ENCODE data around the gene SMIM38.

GRCh38 chr11:69201764-69202370 lies 46.1 kb downstream of the SMIM38 start:
- TF ChIP-seq ZNF24 (IDR thresholded peaks at IDR 0.05) (no peak), EP300 (IDR thresholded peaks at IDR 0.05; ENCODE audit: low read length) (no peak), ZNF644 (tag; IDR thresholded peaks at IDR 0.05; ENCODE audit: low read depth) (no peak), TAF1 (IDR thresholded peaks at IDR 0.05; ENCODE audit: control insufficient read depth, extremely low read depth, insufficient read depth, low read length, severe bottlenecking) (no peak), ETS1 (conservative IDR thresholded peaks at IDR 0.05; ENCODE audit: control insufficient read depth, low read depth, low read length) (no peak), CTCF (IDR thresholded peaks at IDR 0.05 in 2 of 3, conservative IDR thresholded peaks at IDR 0.05 in 1 of 3; ENCODE audit: insufficient read depth in 2 of 3, low read depth in 1 of 3, low read length in 3 of 3) (no peak), KAT8 (IDR thresholded peaks at IDR 0.05; ENCODE audit: low read depth) (no peak), JUNB (CRISPR knock-in tag; conservative IDR thresholded peaks at IDR 0.05) (no peak), NR1H2 (CRISPR knock-in tag; IDR thresholded peaks at IDR 0.05) (no peak), SMC3 (conservative IDR thresholded peaks at IDR 0.05; ENCODE audit: insufficient read depth, low read depth, low read length) (no peak), CXXC5 (CRISPR knock-in tag; IDR thresholded peaks at IDR 0.05) (no peak), DNMT1 (IDR thresholded peaks at IDR 0.05) (no peak), MXI1 (IDR thresholded peaks at IDR 0.05; ENCODE audit: low read depth, low read length) (no peak)
